SJCRH30 (cell line): ENCODE measurements around the gene TSPAN32. TPM values are rescaled to one million over a fixed set of nuclear protein-coding genes. Genes with fewer than 3 reads are reported as not detected.

ENCODE experiments used
- DNase-seq, 2 experiments: peaks; one replicate each; pipeline ENCODE4 v3.0.0-alpha.2; 2015 to 2020
- H3K27ac ChIP-seq: fragments of 250-450 bp; sonication (Bioruptor Pico); 2 replicates; pipeline ENCODE4 v1.5.1; 2020; ENCODE audit warnings: mild to moderate bottlenecking, moderate library complexity
- H3K27me3 ChIP-seq: fragments of 250-450 bp; sonication (Bioruptor Pico); 2 replicates; pipeline ENCODE4 v1.5.1; 2020; ENCODE audit warnings: mild to moderate bottlenecking, moderate library complexity
- H3K36me3 ChIP-seq: fragments of 250-450 bp; sonication (Bioruptor Pico); 2 replicates; pipeline ENCODE4 v1.5.1; 2020; ENCODE audit warnings: mild to moderate bottlenecking, moderate library complexity
- H3K4me1 ChIP-seq: fragments of 250-450 bp; sonication (Bioruptor Pico); 2 replicates; pipeline ENCODE4 v1.5.1; 2020; ENCODE audit warnings: mild to moderate bottlenecking, moderate library complexity
- H3K4me3 ChIP-seq: fragments of 250-450 bp; sonication (Bioruptor Pico); 2 replicates; pipeline ENCODE4 v1.5.1; 2020; ENCODE audit warnings: mild to moderate bottlenecking, moderate library complexity
- H3K9me3 ChIP-seq: fragments of 250-450 bp; sonication (Bioruptor Pico); replicated peaks from 2 replicates; pipeline ENCODE4 v1.5.1; 2020; ENCODE audit warnings: mild to moderate bottlenecking, moderate library complexity
- total RNA-seq: library from RNA; depleted of rRNA; stranded (reverse); fragments of >200 nt; shearing (Covaris generic); gene quantifications from 2 replicates; pipeline ENCODE4 v1.2.3, GENCODE V29; 2014

The TSPAN32 gene
- total RNA-seq, 1 experiment from 2014 or later: 0.57 TPM

DNA sequence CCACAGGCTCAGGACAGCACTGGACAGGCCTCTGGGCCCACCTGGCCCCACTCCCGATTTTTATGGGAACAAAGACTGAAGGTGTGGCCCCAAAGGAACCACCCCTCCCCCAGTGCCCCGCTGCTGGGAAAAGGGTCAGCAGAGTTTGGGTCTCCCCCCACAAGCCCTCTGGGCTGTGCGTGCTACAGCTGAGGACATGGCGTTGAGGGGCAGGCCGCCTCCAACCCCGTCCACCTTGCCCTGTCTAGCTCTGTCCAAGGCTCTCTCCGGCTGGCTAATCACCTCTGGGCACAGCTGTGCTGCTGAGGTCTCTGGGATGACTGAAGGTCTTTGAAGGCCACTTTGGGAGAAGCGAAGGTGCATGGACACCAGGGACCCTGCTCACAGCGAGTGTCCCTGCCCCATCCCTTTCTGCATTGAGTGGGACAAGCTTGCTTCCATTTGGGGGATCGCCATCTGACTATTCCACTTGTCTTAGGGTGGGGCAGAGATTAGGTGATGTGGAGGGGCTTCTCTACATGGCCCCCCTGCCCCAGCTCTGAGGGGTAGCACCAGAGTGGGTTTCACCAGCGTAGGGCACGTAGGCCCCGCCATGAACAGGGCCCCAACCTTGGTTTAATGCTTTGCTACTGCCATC lies 38.0 kb upstream of the TSPAN32 start:
- no peaks in the 10 kb centered on the region for H3K9me3 ChIP-seq
- 0 out of 2 replicates have a peak, but pooled peaks cover 3% of the 10 kb centered on the region for H3K27me3 ChIP-seq
- no peak for DNase-seq
- H3K4me3 ChIP-seq: no peak overlapping the region
- no peaks in the 10 kb centered on the region for H3K36me3 ChIP-seq
- H3K27ac ChIP-seq: no peak overlapping the region
- no peaks in the 10 kb centered on the region for H3K4me1 ChIP-seq

DNA sequence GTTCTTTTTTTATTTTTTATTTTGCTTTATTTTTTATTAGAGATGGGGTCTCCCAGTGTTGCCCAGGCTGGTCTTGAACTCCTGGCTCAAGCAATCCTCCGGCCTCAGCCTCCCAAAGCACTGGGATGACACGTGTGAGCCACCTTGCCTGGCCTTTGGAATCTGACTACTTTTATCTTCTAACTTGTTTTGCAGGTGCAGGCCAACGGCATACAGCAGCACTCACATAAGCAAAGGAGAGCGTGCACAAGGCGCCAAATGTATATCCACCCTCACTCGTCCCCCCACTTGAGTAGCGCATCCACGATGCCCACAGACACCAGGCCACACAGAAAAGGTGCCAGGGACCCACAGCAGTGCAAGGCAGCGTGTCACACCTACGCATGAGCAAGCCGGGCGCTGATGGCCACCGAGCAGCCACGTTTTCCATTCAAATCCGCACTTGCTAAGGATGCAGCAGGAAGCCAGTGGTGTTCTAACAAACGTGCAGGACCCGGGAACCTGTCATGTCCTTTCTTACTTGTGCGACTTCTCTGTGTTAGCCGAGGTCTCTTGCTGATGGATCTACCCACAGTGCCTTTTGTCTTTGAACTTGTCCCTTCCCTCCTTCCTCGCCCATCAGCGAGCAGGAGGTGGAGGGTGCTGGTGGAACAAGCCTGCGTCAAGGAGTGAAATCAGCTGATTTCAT lies 37.3 kb upstream of the TSPAN32 start:
- H3K27me3 ChIP-seq: 0 out of 2 replicates have a peak, but pooled peaks cover 3% of the 10 kb centered on the region
- no peak overlapping the region for H3K4me3 ChIP-seq
- no peak overlapping the region for H3K27ac ChIP-seq
- DNase-seq: no peak
- H3K4me1 ChIP-seq: no peaks in the 10 kb centered on the region
- H3K9me3 ChIP-seq: no peaks in the 10 kb centered on the region
- H3K36me3 ChIP-seq: no peaks in the 10 kb centered on the region

DNA sequence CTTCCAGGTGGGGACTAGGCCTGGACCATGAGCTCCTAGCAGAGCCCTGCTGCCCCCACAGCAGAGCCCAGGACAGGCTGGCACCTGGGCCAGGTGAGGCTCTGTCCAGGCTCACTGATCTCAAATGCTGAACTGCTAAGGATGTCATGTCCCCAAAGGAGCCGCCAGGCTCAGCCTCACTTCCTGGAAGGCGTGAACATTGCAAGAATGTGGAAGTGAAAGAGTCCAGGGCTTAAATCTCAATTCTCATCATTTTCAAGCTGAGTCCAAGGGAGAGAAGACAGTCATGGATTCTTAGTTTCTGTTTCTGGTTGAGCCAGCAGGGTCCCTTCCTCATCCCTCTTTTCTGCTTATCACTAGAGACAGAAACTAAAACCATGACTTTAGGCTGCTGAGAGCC lies 36.4 kb upstream of the TSPAN32 start:
- H3K27ac ChIP-seq: no peak overlapping the region
- DNase-seq: no peak
- H3K9me3 ChIP-seq: no peaks in the 10 kb centered on the region
- H3K27me3 ChIP-seq: 0 out of 2 replicates have a peak, but pooled peaks cover 3% of the 10 kb centered on the region
- no peak overlapping the region for H3K4me3 ChIP-seq
- H3K4me1 ChIP-seq: no peaks in the 10 kb centered on the region
- H3K36me3 ChIP-seq: no peaks in the 10 kb centered on the region

DNA sequence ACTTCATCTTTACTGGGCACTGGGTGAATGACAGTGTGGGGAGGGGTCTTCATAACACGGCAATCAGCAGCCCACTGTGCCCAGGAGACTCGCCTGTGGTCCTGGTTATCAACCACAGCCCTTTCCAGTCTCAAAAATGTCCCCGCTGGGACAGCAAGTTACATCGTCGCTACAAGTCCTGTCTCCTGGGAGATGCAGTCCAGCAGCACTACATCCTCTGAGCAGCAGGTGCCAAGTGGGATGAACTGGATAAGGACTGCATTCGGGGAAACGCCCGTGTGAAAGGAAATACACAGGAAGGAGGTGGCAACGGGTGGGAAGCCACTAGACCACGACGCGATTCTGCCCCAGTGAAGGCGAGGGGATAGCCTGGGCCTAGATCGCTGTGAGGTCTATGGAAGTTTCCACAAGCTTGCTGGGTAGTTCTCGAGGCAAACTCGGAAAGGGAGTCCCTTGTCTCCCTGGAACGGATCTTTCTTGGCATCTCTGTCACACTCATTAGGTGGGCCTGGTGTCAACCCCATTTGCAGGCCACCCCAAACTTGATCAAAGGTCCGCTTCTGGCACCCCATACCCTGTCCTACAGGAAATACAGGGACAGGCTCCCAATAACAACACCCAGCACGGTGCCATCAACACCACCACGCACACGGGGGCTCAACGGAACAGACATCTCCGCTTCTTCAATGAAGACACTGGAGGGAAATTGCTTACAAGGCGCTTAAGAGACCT lies 35.8 kb upstream of the TSPAN32 start:
- DNase-seq: no peak

DNA sequence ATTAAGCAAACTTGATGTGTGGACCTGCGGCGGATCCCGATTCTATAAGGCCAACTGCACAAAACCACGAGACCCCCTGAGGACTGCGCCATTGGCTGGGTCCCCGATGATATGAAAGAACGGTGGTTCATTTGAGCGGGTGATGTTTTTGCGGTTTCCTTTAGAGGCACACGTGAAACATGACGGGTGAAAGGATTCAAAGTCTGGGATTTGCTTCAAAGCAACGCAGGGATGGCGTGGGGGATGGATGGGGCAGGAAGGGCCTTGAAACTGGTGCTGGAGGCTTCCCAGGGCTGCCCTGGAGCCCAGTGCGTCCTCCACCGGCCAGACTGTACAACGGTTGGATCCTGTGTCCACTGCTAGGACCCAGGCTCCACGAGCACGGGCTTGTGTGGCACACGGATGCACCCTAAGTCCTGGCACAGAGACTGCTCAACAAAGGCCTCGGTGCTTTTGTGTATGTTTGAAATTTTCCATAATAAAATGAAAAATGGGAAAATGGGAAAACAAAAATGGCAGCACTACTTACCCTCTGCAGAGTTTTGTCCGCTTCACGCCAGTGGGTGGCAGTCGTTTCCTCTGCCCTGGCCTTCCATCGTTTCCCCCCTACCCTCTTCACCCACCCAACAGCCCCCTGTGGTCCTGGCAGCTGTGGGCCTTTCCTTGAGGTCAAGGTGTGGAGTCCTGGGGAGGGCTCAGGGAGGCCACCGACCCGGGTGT lies 35.1 kb upstream of the TSPAN32 start:
- 0 out of 2 replicates have a peak, but pooled peaks cover 2% of the 10 kb centered on the region for H3K27me3 ChIP-seq

More for the DNA sequence above, 35.8 kb upstream of the TSPAN32 start:
- Histone ChIP-seq H3K27ac (no peak overlapping the region), H3K36me3 (no peaks in the 10 kb centered on the region), H3K9me3 (no peaks in the 10 kb centered on the region), H3K4me1 (no peaks in the 10 kb centered on the region), H3K27me3 (0 out of 2 replicates have a peak, but pooled peaks cover 3% of the 10 kb centered on the region), H3K4me3 (no peak overlapping the region)

DNA sequence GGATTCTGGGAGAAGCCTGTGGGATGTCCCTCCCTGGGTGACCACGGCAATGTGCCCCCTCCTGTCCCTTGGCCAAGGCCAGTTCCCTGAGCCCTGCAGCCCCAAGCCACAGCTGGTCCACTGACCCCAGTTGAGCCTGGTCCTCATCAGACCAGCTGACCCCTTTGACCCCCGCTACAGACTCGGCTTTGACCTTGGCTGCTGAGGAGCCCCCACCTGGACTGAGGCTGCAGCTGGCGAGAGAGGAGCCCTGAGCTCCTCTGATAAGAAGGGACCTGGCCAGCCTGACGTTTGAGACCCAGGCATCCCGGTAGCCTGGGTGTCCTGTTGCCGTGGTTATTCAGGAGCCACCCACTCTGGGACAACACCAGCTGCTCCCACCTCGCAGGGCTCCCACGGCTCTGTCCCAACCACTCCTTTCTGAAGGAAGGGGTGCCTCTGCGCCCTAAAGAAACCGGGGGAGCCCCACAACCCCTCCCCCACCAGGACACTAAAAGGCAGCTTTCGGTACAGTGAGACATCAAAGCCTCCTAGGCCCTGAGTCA lies 34.4 kb upstream of the TSPAN32 start:
- DNase-seq: no peak
- H3K36me3 ChIP-seq: no peaks in the 10 kb centered on the region
- H3K27me3 ChIP-seq: no peaks in the 10 kb centered on the region
- H3K4me1 ChIP-seq: no peaks in the 10 kb centered on the region
- H3K27ac ChIP-seq: no peak overlapping the region
- H3K4me3 ChIP-seq: no peak overlapping the region
- no peaks in the 10 kb centered on the region for H3K9me3 ChIP-seq

More for the DNA sequence above, 35.1 kb upstream of the TSPAN32 start:
- DNase-seq: no peak
- no peaks in the 10 kb centered on the region for H3K9me3 ChIP-seq
- H3K27ac ChIP-seq: no peak overlapping the region
- H3K4me3 ChIP-seq: no peak overlapping the region
- H3K4me1 ChIP-seq: no peaks in the 10 kb centered on the region
- H3K36me3 ChIP-seq: no peaks in the 10 kb centered on the region

DNA sequence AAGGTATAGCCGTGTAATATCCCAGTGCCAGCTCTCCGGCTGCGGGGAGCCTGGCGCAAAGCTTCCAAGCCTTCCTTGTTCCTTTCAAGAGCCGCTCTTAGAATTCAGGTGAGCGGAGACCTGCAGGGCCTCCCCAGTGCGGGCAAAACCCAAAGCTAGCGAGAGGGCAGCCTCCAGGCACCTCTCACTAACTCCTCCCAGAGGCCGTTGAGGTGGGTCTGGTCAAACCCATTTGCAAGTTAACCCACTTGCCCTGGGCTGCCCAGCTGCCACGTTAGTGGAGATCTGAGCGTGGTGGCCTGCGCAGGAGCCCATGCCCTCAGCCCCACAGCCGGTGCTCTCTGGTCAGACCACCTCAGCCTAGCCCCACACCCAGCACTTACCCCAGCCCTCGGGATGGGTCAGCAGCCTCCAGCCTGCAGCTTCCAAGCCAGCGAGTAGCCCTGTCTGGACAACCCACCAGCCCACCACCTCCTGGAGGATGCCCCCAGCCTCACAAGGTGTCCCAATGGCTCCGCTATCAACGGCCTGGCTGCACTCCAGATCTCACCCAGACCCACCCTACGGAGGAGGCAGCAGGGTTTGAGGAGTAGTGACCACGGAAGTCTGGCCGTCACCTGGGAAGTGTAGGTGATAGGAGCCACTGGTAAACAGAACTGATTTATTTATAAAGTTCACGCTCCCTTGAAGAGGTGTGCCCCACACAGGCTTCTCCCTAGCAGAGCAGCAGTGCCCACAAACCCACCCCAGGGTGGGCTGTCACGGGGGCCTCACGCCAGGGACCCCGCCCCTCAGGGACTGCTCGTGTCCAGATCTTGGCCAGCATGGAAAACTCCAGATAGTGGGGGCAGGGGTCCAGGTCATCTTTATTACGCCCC lies 33.7 kb upstream of the TSPAN32 start:
- no peak for DNase-seq
- Histone ChIP-seq H3K27me3 (no peaks in the 10 kb centered on the region), H3K9me3 (no peaks in the 10 kb centered on the region), H3K4me3 (no peak overlapping the region), H3K27ac (no peak overlapping the region), H3K36me3 (no peaks in the 10 kb centered on the region), H3K4me1 (no peaks in the 10 kb centered on the region)

DNA sequence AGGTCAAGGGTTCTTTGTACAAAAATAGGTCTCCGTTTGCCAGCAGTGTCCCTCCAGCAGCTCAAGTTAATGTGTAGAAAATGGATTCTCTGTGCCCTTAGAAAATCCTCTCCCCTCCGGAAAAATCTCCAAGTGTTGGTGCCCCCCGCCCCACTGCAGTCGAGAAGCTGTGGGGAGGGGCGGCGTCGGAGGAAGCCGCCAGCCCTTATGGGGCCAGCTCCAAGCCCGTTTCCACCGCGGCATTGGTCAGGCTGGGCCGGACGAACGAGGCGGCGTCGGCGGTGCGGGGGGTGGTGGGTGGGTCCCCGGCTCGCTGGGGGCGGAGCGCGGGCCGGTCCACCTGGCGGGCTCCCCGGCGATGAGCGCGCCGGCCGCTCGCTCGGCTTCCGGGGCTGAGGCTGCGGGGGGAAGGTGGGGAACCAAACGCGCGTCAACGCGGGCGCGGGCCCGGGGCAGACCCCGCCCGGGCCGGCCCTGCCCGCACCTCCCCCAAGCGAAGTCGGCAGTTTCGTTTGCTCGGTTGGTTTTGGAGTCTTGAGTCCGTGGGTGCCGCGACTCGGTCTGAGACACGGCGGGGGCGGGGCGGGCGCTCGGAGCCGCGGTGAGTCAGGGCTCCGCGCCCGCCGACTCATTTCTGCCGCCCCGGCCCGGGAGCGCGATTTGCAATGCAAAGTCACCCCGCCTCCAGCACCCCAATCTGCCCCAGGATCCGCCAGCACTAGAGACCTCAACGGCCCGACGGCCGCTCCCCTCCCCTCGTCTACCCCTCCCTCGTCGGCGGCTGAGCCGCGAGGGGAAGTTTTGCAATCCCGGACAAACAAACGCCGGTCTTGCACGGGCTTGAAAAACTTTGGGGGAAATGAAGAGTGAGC lies 32.8 kb upstream of the TSPAN32 start:
- no peak for DNase-seq
- H3K9me3 ChIP-seq: no peaks in the 10 kb centered on the region
- H3K36me3 ChIP-seq: no peaks in the 10 kb centered on the region
- H3K4me1 ChIP-seq: no peaks in the 10 kb centered on the region
- no peaks in the 10 kb centered on the region for H3K27me3 ChIP-seq
- no peak overlapping the region for H3K4me3 ChIP-seq
- no peak overlapping the region for H3K27ac ChIP-seq

DNA sequence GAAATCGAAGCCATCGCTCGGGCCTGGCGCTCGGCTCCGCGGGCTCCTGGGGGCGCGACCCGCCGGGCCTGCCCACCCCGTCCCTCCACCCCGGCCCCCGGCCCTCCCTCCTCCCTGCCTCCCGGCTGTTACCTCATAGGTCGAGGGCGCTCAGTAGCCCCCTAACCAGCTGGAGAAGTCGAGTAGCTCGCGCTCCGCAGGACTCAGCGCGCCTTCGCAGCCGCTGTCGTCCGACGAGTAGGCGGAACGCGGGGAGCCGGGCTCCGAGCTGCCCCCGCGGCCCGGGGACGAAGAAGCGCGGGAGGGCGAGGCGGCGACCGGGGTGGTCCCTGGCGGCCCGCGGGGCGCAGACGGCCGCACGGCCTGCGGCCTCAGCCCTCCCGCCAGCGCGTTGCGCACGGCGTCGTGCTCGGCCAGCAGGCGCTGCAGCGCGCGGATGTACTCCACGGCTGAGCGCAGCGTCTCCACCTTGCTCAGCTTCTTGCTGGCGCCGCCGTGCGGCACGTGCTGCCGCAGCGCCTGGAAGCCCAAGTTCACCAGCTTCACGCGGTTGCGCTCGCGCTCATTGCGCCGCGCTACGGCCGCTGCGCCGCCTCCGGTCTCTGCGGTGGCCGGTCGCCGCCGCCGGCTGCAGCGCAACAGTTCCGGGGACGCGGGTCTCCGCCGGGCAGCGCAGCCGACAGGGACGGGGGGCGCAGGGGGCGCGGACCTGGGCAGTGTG lies 32.1 kb upstream of the TSPAN32 start:
- H3K27ac ChIP-seq: no peak overlapping the region
- DNase-seq: no peak
- no peaks in the 10 kb centered on the region for H3K27me3 ChIP-seq
- H3K9me3 ChIP-seq: no peaks in the 10 kb centered on the region
- no peaks in the 10 kb centered on the region for H3K4me1 ChIP-seq
- no peaks in the 10 kb centered on the region for H3K36me3 ChIP-seq
- H3K4me3 ChIP-seq: no peak overlapping the region

DNA sequence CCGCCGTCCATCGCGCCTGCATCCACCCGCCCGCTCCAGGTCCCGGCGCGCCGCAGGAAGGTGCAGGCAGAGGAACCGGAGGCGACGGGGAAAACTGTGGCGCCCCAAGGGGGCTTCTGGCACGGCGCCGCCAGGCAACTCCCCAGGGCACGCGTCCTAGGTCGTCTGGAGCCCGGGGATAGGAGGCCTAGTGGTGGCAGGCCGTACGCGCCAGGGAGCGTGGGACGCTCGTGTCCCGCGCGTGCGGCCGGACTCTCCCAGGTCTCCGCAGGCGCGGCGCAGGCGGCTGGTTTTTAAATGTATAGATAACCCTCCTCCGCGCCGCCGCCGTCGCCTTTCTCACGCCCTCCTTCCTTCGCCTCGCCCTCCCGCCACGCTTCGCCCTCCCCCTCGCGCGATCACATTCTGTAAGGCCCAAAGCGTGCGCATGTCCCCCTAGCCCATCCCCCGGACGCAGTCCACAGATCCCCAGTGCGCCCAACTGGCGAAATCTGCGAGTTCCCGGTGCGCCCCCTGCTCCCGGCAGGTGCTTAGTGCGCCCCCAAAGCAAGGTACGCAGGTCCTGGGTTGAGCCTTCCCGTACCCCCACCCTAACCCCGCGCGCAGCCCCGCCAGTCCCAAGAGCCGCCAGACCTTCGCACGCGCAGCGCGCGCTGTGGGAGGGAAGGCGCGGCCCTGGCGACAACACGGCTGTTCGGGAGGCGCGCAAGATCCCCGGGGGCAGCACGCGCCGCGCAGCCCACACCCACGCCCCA lies 31.3 kb upstream of the TSPAN32 start, which contains the start of gene ASCL2:
ASCL2 (minus strand) TSS at position 267 of the 755 bp plus-strand sequence; CDS start at position 11, 256 bp downstream.
- Histone ChIP-seq H3K27ac (no peak within 1 kb of the TSS), H3K4me3 (no peak within 1 kb of the TSS)
- DNase-seq: no peak

DNA sequence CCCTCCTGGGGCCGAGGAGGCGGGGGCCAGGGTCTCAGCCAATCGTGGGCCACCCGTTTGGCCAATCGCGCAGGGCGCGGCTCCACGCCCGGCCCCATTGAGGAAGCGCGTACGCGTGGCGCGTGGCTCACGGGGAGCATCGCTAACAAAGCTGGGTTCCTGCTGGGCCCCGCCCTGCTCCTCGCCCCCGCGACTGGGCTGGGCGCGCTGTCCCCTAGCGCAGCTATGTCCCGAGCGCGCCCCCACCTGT lies 30.8 kb upstream of the TSPAN32 start:
- no peaks in the 10 kb centered on the region for H3K27me3 ChIP-seq
- H3K36me3 ChIP-seq: no peaks in the 10 kb centered on the region
- no peak for DNase-seq
- no peaks in the 10 kb centered on the region for H3K9me3 ChIP-seq
- no peak overlapping the region for H3K27ac ChIP-seq
- H3K4me3 ChIP-seq: no peak overlapping the region
- no peaks in the 10 kb centered on the region for H3K4me1 ChIP-seq

More for the DNA sequence above, 31.3 kb upstream of the TSPAN32 start, which contains the start of gene ASCL2:
- no peaks in the 10 kb centered on the region for H3K27me3 ChIP-seq
- no peaks in the 10 kb centered on the region for H3K36me3 ChIP-seq
- H3K4me1 ChIP-seq: no peaks in the 10 kb centered on the region
- no peaks in the 10 kb centered on the region for H3K9me3 ChIP-seq
